HT1080 (cell line): ENCODE results near the gene FAM20C. TPM values are rescaled to one million over a fixed set of nuclear protein-coding genes. Genes with fewer than 3 reads are reported as not detected.
"Not testable (repeated sequence)": the region's sequence is repeated elsewhere in the genome, so short reads cannot be mapped to it uniquely, and the experiment has no call there.

Experiments
- DNase-seq: peaks from one replicate; pipeline ENCODE4 v3.0.0-alpha.2; 2015; ENCODE audit warnings: low read depth
- total RNA-seq: library from RNA; depleted of rRNA; stranded (reverse); fragments of >200 nt; shearing (Covaris generic); gene quantifications from 2 replicates; pipeline ENCODE4 v1.2.3, GENCODE V29; 2014

The FAM20C gene
- total RNA-seq, 1 experiment from 2014 or later: 31.3 TPM

GRCh38 chr7:190196-190595 is 2.2 kb upstream of the FAM20C start:
- DNase-seq: no peak

GRCh38 chr7:191105-191980 is 1.0 kb upstream of the FAM20C start:
- DNase-seq: peak; percentile 65

GRCh38 chr7:192701-193480 is 520 bp downstream of the FAM20C start:
- DNase-seq: no peak

- no peak for DNase-seq
Measured at GRCh38 chr7:193481-194251, 1.3 kb downstream of the FAM20C start.

- DNase-seq: no peak
Measured at GRCh38 chr7:194252-195009, 2.1 kb downstream of the FAM20C start.

- DNase-seq: no peak
Measured at GRCh38 chr7:195010-195829, 2.8 kb downstream of the FAM20C start.

- no peak for DNase-seq
Measured at GRCh38 chr7:195830-196128, 3.4 kb downstream of the FAM20C start.

GRCh38 chr7:196283-196682 is 3.9 kb downstream of the FAM20C start:
- DNase-seq: no peak

GRCh38 chr7:196778-197321 is 4.5 kb downstream of the FAM20C start:
- DNase-seq: no peak

- no peak for DNase-seq
Measured at GRCh38 chr7:197413-198335, 5.3 kb downstream of the FAM20C start.

- no peak for DNase-seq
Measured at GRCh38 chr7:199483-200249, 7.3 kb downstream of the FAM20C start.

GRCh38 chr7:200290-200689 is 7.9 kb downstream of the FAM20C start:
- DNase-seq: no peak

- no peak for DNase-seq
Measured at GRCh38 chr7:200704-201103, 8.3 kb downstream of the FAM20C start.

- DNase-seq: no peak
Measured at GRCh38 chr7:204326-204725, 12.0 kb downstream of the FAM20C start.

- no peak for DNase-seq
Measured at GRCh38 chr7:205115-206010, 13.0 kb downstream of the FAM20C start.

- not testable (repeated sequence) for DNase-seq
Measured at GRCh38 chr7:206351-206750, 14.0 kb downstream of the FAM20C start.
